Kidney epithelial cell (primary cell): ENCODE results near the gene RALGPS1. TPM values are rescaled to one million over a fixed set of nuclear protein-coding genes. Genes with fewer than 3 reads are reported as not detected.

Experiments used
- DNase-seq: peaks from one replicate; pipeline ENCODE4 v3.0.0-alpha.2; 2010; ENCODE audit warnings: low read depth
- H3K27me3 ChIP-seq: 2 replicates; pipeline ENCODE4 v1.6.0; 2011; ENCODE audit warnings: low read length; ENCODE audit not compliant: control insufficient read depth, insufficient read depth
- H3K36me3 ChIP-seq: 2 replicates; pipeline ENCODE4 v1.5.1; 2011; ENCODE audit warnings: low read length; ENCODE audit not compliant: control insufficient read depth, insufficient read depth
- H3K4me3 ChIP-seq: 2 replicates; pipeline ENCODE4 v1.5.1; 2011; ENCODE audit warnings: low read depth, mild to moderate bottlenecking, control low read depth, low read length
- total RNA-seq: library from RNA; depleted of rRNA; stranded (reverse); fragments of >200 nt; gene quantifications from 2 replicates; pipeline ENCODE4 v1.2.3, GENCODE V29; 2015
- TF ChIP-seq, protein P1 (sequence below): IDR thresholded peaks from 2 replicates; pipeline ENCODE4 v1.5.1; 2011; ENCODE audit warnings: mild to moderate bottlenecking, moderate library complexity, low read length, control low read depth, inconsistent platforms; ENCODE audit not compliant: insufficient read depth, poor library complexity, severe bottlenecking

Gene RALGPS1
- total RNA-seq, 1 donor from 2014 or later = 5.6 TPM

GRCh38 chr9:127175764-127176163 lies 261.2 kb downstream of the RALGPS1 start:
- Histone ChIP-seq H3K36me3 (no peaks in the 10 kb centered on the region), H3K4me3 (no peak overlapping the region), H3K27me3 (no peaks in the 10 kb centered on the region)
- no peak for DNase-seq
- TF ChIP-seq, protein P1, sequence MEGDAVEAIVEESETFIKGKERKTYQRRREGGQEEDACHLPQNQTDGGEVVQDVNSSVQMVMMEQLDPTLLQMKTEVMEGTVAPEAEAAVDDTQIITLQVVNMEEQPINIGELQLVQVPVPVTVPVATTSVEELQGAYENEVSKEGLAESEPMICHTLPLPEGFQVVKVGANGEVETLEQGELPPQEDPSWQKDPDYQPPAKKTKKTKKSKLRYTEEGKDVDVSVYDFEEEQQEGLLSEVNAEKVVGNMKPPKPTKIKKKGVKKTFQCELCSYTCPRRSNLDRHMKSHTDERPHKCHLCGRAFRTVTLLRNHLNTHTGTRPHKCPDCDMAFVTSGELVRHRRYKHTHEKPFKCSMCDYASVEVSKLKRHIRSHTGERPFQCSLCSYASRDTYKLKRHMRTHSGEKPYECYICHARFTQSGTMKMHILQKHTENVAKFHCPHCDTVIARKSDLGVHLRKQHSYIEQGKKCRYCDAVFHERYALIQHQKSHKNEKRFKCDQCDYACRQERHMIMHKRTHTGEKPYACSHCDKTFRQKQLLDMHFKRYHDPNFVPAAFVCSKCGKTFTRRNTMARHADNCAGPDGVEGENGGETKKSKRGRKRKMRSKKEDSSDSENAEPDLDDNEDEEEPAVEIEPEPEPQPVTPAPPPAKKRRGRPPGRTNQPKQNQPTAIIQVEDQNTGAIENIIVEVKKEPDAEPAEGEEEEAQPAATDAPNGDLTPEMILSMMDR = no peak

DNA sequence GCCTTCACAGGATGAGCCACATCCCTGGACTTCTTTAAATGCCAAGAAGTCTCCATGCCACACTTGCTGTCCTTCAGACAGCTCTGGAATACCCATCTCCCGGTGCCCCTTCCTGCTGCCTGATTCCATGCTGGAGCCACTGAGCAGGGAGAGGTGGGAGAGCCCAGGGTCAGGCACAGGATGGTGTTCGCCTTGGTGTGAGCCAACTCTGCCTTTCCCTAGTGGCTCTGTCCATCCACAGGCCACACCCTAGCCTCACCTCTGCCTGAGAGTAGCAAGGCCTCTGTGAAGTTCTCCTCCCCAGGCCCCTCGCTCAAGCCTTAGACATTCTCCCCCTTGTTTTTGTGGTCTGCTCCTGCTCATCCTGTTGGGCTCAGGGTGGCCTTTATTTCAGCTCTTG lies 262.0 kb downstream of the RALGPS1 start:
- TF ChIP-seq, protein P1 = no peak
- H3K36me3 ChIP-seq = no peaks in the 10 kb centered on the region
- H3K27me3 ChIP-seq = no peaks in the 10 kb centered on the region
- H3K4me3 ChIP-seq = no peak overlapping the region
- DNase-seq = no peak

DNA sequence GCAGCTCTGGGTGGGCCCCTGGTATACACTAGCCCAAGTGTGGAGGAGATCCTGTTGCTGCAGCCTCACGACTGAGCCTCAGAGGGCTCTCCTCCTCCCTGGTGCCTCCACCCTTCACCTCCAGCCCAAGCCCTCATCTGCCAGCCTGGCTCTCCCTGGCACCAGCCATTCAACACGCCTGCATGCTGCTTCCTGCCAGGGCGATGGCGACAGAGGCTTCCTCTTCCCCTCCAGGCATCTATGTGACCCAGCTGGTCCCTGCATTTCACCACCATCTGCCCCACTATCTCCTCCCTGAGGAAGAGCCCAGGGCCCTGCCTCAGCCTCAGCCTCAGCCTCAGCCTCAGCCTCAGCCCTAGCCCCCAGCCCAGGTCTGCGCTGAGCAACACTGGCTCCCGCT lies 262.6 kb downstream of the RALGPS1 start:
- no peak for DNase-seq
- no peak overlapping the region for H3K4me3 ChIP-seq
- TF ChIP-seq, protein P1 = no peak
- no peaks in the 10 kb centered on the region for H3K27me3 ChIP-seq
- H3K36me3 ChIP-seq = no peaks in the 10 kb centered on the region

DNA sequence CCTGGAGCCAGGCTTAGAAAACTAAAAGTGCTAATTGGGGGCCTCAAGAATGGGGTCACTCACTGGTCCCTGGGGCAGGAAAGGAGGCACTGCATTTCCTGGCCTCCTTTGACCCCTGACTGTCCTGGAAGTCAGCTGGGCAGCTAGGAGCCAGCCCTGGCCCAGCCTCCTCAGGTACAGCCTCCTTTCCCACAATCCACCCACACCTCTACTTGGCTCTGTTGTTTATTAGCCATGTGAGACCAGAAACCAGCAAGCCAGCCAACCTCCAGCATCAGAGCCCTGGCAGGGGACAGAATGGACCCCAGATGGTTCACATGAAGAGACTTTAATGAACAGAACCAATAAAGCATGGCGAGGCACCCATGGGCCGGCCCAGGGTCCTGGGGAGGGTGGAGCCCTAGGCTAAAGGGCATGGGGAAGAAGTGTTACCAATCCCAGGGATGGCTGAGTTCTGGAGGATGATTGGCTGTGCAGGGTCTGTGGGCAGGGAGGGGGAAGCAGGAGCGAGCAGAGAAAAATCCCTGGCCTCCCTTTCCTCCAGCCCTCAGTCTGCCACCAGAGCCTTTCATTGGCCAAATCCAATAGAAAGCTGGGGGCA lies 263.2 kb downstream of the RALGPS1 start:
- DNase-seq = no peak
- Histone ChIP-seq H3K4me3 (no peak overlapping the region), H3K27me3 (no peaks in the 10 kb centered on the region), H3K36me3 (no peaks in the 10 kb centered on the region)
- TF ChIP-seq, protein P1 = no peak

DNA sequence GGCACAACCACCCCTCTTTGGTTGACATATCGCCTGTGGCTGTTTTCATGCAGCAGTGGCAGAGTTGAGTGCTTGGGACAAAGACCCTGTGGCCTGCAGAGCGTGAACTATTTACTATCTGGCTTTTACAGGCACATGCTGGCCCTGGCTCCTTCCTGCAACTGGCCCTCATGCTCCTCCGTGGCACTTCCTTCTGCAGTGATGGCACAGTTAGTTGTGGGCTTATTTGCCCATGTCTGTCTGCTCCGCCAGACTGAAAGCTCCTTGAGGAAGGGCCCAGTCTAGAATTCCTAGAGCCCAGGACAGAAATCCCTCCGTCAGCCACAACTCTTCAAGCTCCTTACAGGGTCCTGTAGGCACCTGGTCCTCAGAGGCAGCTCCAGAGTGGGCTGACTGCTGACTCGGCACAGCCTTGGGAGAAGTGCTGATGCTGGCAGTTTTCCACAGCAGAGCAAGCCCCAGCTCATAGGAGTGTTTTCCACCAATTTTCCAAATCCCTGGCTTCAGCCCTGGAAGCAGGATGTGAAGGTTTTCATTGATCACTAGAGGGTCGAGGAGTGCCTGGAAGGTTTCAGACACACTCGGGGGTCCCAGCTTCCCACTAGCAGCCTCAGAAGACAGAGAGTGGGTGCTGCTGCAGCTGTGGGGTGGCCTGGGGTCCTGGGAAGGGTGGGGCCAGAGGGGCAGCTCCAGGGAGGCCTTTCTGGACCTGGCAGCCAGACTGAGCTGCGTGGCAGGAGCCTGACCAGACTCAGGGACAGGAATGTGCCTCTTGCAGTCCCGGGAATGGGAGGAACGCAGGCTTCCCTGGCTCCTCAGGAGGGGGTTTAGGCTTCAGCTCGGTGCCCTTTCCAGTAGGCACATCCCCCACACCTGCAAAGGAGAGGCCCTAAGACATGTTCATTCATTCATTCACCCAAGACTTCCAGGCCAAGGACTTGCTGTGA lies 264.4 kb downstream of the RALGPS1 start:
- DNase-seq = no peak
- no peak overlapping the region for H3K4me3 ChIP-seq
- H3K27me3 ChIP-seq = no peaks in the 10 kb centered on the region
- H3K36me3 ChIP-seq = no peaks in the 10 kb centered on the region
- TF ChIP-seq, protein P1 = no peak
